Activated T-cell treated with anti-CD3 and anti-CD28 coated beads, Interleukin-2, amount 50 U/mL, for 48 hours (primary cell): ENCODE data around the gene BTNL3.
"Not testable (repeated sequence)": the region's sequence is repeated elsewhere in the genome, so short reads cannot be mapped to it uniquely, and the experiment has no call there.

Experiments
- DNase-seq, 2 experiments: peaks; one replicate each; pipeline ENCODE4 v3.0.0-alpha.2; 2020

Gene BTNL3

DNA sequence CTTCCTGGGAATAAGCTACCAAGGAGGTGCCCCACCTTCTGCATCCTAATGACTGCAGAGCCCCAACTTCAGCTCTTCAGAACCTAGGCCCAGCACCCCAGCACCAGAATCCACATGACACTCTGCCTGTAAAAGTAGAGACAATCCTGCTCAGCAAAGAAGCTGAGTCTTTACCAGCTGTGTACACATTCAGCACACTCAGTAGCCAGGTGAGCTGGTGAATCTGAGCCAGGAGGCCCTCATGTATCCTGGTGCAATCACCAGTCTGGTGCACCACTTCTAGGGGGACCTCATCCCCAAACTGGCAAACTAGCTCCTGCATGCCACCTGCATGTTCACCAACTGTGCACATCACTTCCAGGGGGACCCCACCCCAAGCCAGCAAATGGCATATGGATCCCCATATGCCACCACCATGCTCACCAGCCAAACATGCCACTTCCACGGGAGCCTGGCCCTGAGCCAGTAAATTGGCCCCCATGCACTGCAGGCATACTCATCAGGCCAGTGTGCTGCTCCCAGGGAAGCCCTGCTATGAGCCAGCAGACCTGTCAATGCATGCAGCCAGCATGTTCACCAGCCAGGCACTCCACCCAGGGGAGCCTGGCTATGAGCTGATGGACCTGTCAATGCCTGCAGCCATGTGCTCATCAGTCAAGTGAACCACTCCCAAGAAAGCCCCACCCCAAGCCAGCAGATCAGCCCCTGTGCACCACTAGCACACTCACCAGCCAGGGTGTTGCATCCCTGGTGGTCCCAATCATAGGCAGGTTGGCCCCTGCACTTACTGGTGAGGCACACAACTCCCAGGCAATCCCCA is 35.8 kb downstream of the BTNL3 start:
- DNase-seq: no peak

DNA sequence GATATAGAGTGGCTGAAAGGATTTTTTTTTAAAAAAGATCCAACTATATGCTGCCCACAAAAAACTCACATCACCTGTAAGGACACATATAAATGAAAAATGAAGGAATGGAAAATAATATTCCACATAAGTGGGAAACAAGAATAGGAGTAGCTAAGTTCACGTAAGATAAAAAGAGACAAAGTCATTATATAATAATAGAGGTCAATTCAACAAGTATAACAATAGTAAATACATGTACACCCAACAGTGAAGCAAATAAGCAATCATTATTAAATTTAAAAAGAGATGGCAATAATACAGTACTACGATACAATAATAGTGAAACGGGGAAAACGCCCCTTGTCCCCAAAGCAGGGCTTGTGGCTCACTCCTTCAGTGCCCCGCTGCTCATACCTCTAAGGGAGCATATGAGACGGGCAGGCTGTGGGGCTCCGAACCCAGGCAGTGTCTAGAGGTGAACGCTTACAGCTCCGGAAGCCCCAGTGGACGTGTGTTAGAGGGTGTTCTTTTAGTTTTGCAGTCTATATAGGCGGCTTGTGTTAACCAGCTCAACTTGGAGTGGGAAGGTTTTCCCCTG is 38.9 kb downstream of the BTNL3 start:
- no peak for DNase-seq

- DNase-seq: no peak
Observed at GRCh38 chr5:181028032-181028819, 39.6 kb downstream of the BTNL3 start.

DNA sequence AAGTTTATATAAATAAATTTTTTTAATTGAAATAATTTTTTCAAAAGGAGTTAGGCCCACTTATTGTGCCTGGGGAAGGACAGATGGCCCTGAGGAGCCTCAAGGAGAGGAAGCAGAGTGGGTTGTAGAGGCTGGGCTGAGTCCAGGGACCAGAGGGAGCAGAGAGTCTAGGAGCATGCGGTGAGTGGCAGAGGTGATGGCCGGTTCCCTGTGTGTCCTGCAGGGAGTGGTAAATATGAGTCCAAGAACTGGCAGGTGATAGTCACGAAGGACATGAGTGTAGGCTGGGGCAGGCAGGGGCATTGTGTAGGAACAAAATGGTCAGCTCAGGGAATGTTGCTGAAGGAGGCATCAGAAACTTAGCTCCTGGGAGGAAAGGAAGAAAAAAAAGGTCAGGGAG is 43.1 kb downstream of the BTNL3 start:
- no peak for DNase-seq

GRCh38 chr5:181035991-181036815 is 47.6 kb downstream of the BTNL3 start:
- no peak for DNase-seq

DNA sequence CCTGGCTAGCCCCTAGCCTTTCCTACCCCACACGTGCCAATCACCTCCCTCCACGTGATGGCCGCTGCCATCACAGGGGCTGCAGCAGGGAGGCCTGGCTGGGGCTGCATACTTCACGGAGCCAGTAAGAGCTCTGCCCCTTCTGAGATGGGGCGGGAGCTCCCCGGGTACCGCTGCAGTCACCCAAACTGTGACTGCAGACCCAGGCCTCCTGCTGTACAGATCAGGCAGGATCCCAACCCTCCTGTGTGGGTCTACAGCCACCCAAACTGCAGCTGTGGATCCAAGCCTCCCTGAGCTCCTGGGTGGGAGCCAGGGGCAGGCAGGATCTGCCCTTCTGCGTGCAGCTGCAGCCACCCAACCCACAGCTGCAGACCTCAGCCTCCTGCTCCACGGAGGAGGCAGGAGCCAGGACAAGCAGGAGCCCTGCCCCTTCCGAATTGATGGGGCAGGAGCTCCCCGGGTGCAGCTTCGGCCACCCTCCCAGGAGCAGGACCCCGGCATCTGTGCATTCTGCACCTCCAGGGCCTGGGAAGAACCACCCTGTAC is 48.2 kb downstream of the BTNL3 start:
- DNase-seq: no peak

DNA sequence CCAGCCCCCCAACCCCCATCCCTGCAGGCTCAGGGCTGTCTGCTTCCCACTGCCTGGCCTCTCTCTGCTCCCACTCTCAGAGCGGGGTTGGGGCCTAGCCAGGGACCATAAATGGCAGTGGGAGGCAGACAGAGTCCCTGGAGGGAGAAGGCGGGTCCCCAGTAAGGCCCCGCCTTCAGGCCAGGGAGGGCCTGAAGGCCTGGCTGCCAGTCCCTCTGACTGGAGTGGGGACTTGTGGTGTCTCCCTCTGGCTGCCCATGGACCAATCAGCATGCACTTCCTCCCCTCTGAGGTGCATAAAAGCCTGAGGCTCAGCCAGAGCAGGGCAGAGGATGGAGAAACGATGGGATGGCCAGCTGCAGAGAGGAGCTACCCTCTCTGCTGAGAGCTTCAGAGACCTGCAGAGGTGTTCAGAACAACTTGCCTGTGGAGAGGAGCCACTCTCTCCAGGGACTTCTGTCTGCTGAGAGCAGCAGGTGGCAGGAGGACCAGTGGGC is 48.8 kb downstream of the BTNL3 start:
- no peak for DNase-seq

DNA sequence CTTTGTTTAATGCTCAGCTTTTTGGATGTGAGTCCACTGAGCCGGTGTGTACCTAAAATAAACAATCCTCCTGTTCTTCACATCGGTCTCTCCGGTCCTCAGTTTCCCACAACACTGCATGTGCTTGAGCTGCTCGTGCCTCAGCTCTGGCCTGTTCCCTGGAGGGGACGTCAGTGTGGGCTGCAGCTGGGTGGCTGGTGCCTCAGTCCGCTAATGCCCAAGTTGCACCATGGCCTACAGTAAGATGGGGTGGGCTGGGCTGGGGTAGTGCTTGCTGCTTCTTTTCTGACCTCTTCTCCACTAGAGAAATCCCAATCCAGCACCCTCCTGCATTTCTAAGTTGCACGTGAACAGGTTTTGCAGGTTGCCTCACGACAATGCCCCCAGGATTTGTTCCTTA is 50.8 kb downstream of the BTNL3 start:
- DNase-seq: no peak

DNA sequence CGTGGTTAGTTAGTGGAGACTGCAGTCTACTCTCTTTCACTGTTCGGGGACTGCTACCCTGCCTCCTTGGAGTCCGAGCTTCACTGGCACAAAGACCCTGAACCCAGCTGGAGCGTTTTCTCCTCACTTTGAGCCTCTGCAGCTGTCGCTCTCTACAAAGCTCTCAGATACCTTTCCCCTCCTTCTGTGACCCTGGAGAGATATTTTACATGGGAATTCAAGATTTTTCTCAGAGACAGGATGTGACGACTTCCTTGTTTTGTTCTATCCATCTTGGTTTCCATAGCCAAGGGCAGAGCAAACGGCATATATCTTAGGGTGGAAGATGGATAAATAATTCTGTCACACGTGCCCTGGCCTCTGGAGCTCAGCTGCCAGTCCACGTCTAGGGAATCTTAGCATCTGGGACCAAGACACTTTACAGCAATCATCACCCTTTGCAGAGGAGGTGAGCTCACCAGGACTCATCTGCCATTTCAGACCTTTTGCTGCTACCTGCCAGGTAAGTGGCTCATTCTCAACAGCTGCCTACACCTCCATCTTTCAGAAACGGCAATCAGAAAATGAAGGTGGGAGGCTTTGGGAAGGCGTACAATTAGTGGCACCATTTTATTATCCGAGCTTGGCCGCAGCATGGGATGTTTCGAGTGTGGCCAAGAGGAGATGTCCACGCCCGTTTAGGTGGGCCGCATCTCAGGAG is 51.4 kb downstream of the BTNL3 start, which contains the start of gene BTNL9:
BTNL9 (plus strand) TSS at position 336 of the 700 bp plus-strand sequence. CDS start 5,224 bp downstream, outside the sequence.
- DNase-seq: no peak

GRCh38 chr5:181040631-181040945 is 51.9 kb downstream of the BTNL3 start:
- no peak for DNase-seq

GRCh38 chr5:181041043-181041442 is 52.4 kb downstream of the BTNL3 start:
- DNase-seq: no peak

DNA sequence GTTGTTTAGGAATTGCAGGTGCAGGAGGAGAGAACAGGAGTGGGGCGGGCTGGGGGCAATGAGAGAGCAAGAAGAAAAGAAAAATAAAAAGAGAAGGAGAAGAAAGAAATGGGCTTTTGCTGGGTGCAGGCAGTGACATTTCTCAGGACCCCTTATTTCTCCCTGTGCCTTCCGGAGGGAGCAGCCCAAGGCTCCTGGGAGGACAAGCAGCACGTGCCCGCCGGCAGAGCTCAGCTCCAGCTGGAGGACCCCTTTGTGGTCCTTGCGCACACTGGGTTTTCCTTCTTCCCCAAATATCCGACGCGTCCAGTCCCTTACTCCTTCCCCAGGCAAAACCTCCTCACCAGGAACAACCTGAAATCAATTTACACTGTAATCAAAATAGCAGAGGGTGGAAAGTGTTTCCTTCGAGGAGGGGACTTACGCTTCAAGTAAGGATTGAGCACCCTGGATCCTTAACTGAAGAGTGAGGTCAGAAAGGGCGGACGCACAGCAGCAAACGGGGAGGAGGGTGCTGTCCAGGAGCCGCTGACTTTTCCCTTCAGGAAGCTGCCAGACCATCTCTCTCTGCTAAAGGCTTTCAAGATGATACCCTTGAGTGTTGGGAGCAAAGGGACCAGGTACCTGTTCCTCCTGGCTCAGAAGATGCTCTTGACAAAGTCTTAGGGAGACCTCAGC is 53.5 kb downstream of the BTNL3 start:
- DNase-seq: no peak

- no peak for DNase-seq
Observed at GRCh38 chr5:181042722-181043121, 54.1 kb downstream of the BTNL3 start.

DNA sequence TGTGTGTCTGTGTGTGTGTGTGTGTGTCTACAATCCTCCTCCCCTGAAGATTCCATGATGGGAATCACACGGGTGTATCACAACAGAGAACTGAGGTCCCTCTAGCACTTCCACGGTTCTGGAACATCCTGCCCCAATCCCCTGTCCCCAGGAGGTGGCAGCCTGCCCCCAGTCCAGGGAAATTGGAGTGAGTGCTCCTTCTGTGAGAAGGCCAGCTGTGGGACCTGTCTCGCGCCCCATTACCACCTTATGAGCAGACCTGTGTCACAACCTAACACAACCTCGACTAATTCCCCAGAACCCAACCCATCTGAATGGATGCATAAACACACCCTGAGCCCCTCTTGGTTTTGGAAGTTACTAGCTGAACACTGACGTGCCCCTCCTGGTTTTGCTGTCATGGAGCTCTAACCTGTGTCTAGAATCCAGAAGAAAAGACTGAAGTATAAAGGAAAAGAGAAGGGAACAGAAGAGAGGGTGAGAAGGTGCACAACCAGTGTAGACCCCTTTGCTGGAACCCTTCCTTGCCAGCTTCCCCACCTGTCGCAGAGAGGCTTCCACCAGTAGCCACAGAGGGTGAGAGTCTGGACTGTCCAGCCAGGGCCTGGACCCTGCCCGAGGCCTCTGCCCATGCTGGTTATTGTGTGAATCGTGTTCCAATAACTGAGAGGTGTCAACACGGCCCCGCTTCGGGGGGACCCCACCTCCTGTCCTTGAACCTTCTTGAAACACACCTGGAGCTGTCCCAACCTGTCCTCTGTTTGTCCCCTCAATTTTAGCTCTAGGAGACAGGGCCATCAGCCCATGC is 54.8 kb downstream of the BTNL3 start:
- DNase-seq: no peak

- no peak for DNase-seq
Observed at GRCh38 chr5:181044093-181044599, 55.5 kb downstream of the BTNL3 start.

DNA sequence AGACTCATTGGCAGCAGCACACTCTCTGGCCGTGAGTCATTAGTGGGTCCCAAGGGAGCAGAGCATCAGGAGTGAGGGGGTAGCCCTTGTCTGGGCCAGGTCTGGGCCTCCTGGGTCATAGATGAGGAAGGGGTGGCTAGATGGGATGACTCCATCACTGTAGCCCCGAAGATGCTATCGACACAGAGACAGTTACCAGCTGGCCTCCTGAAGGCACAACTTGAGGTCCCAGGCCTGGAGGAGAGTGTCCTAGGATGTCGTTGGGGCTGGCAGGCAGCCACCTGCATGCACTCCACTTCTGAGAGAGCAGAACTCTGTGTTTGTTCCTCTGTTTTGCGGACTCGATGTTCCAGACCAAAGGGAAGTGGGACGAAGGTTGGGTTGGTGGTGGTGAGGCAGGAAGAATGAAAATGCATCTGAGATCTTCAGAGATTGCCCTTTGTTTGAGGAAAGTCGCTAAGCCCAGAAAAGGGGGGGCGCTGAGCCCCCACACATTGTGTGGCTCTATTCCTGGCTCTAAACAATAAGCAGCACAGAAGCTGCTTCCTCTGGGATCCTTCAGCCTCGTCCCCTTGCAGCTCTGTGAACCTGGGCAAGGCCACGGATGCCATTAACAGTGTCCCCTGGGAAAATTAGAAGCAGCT is 56.1 kb downstream of the BTNL3 start:
- DNase-seq: no peak

DNA sequence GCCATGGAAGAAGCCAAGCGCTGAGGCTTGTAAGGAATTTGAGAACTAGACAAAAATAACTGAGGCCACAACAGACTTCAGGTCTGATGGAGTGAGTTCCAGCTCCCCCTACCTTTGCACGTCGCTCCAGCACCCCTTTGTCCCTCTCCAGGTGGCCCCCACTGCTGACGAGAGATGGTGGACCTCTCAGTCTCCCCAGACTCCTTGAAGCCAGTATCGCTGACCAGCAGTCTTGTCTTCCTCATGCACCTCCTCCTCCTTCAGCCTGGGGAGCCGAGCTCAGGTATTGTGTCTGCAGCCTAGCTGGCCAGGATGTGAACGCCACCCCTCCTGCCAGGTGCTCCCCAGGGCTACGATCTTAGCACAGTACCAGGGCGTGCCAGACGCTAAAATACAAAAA is 56.7 kb downstream of the BTNL3 start:
- DNase-seq: no peak

- not testable (repeated sequence) for DNase-seq
Observed at GRCh38 chr5:181045857-181046256, 57.2 kb downstream of the BTNL3 start.

DNA sequence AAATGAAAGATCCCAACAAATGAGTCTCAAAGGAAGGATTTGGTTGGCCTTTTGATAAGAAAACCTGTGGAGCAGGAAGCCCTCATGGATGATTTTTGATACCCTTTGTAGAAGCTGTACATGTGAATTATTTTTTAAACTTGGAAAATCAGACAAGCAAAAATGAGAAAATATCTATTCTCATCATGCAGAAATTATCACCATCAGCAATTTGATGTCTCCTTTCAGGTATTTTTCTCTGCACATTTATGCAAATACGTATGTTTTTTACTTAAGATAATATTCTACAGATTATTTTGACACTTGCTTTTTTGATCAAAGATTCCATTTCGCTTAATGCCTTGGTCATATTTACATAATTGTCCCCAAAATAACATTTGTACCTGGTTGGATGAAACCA is 58.6 kb downstream of the BTNL3 start:
- no peak for DNase-seq

DNA sequence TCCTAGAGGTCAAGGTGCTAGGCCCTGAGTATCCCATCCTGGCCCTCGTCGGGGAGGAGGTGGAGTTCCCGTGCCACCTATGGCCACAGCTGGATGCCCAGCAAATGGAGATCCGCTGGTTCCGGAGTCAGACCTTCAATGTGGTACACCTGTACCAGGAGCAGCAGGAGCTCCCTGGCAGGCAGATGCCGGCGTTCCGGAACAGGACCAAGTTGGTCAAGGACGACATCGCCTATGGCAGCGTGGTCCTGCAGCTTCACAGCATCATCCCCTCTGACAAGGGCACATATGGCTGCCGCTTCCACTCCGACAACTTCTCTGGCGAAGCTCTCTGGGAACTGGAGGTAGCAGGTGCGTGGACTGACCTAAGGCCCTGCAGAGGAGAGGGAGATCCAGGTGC is 59.3 kb downstream of the BTNL3 start:
- DNase-seq: no peak
